Putamen (tissue), 1 donor: Measurements from ENCODE around the gene DEFB116.
"Not testable (repeated sequence)": the region's sequence is repeated elsewhere in the genome, so short reads cannot be mapped to it uniquely, and the experiment has no call there.

Experiments used
- DNase-seq: peaks from one replicate; pipeline ENCODE4 v3.0.0-alpha.2; 2016; ENCODE audit warnings: low spot score

Gene DEFB116

GRCh38 chr20:31308535-31309162 is at the start of gene DEFB116:
Gene DEFB116 (minus strand): TSS chr20:31308585. CDS start chr20:31308585, 0 bp downstream.
- DNase-seq: no peak

GRCh38 chr20:31355981-31356380 is 47.6 kb upstream of the DEFB116 start:
- DNase-seq: no peak

GRCh38 chr20:31341470-31341869 is 33.1 kb upstream of the DEFB116 start:
- no peak for DNase-seq

- no peak for DNase-seq
These were observed 22.5 kb upstream of the DEFB116 start for GRCh38 chr20:31330893-31331292.

GRCh38 chr20:31322504-31322903 is 14.1 kb upstream of the DEFB116 start:
- no peak for DNase-seq

GRCh38 chr20:31284964-31285363 is 23.4 kb downstream of the DEFB116 start:
- not testable (repeated sequence) for DNase-seq

GRCh38 chr20:31278178-31278577 is 30.2 kb downstream of the DEFB116 start:
- DNase-seq: no peak

- DNase-seq: no peak
These were observed 33.9 kb downstream of the DEFB116 start for GRCh38 chr20:31274441-31274840.

- DNase-seq: no peak
These were observed 48.0 kb downstream of the DEFB116 start for GRCh38 chr20:31260326-31260932.

- no peak for DNase-seq
These were observed 51.0 kb downstream of the DEFB116 start, which contains the start of gene DEFB115 for GRCh38 chr20:31257364-31257763. Gene DEFB115 (plus strand): TSS chr20:31257664. CDS start chr20:31257664, 0 bp downstream.

- DNase-seq: no peak
These were observed 51.4 kb downstream of the DEFB116 start for GRCh38 chr20:31256959-31257358.
